ENCODE measurements around the gene EYA3. TPM values are rescaled to one million over a fixed set of nuclear protein-coding genes. Genes with fewer than 3 reads are reported as not detected.

EYA3 gene
- total RNA-seq, 1 experiment from 2014 or later, result 32.7 TPM

DNA sequence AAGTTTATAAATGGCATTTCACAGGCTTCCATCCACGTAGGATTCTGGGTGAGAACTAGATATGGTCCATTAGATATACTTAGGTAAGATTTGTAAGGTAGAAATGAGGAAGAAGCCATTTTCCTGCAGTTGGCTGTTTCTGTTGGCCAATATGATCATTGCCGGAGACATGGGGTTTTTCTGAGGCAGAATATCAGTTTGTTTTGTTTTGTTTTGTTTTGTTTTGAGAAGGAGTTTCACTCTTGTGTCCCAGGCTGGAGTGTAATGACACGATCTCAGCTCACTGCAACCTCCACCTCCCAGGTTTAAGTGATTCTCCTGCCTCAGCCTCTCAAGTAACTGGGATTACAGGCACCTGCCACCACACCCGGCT is 8.7 kb upstream of the EYA3 start:
- no peaks in the 10 kb centered on the region for H3K23me2 ChIP-seq (ENCODE audit: insufficient read length, low read depth, low read length, poor library complexity, severe bottlenecking)
- no peaks in the 10 kb centered on the region for H3K4me1 Mint-ChIP-seq
- H4K8ac ChIP-seq (replicated peaks; ENCODE audit: insufficient read length, low read depth, low read length), result no peak overlapping the region
- no CpG with 5 or more reads among the region's 4 CpGs for WGBS (ENCODE audit: extremely low coverage, insufficient read length, low lambda C conversion rate)
- no peak overlapping the region for H2BK20ac ChIP-seq (ENCODE audit: low read depth, low read length, poor library complexity, severe bottlenecking)
- H3K4me3 Mint-ChIP-seq, result no peak overlapping the region
- H3K27ac ChIP-seq (ENCODE audit: insufficient read length, low read depth, low read length), result no peak overlapping the region
- no peak overlapping the region for H3K23ac ChIP-seq (ENCODE audit: insufficient read length, low read depth, low read length)
- no peak overlapping the region for H3K14ac ChIP-seq (ENCODE audit: insufficient read depth, low read length)
- H2BK5ac ChIP-seq (ENCODE audit: insufficient read length, low read length), result no peak overlapping the region
- no peak overlapping the region for H2BK15ac ChIP-seq (ENCODE audit: low read depth, low read length)
- no peak overlapping the region for H3K56ac ChIP-seq (ENCODE audit: insufficient read length, low read depth, low read length)
- H3K4me2 ChIP-seq (ENCODE audit: insufficient read depth, insufficient read length, low read length), result no peak overlapping the region
- H2AK5ac ChIP-seq (ENCODE audit: insufficient read length, low read length), result no peak overlapping the region
- no peak overlapping the region for H3K4ac ChIP-seq (ENCODE audit: low read depth, low read length)
- no peak overlapping the region for H4K91ac ChIP-seq (ENCODE audit: insufficient read length, low read depth, low read length)
- no peak overlapping the region for H3K18ac ChIP-seq (ENCODE audit: insufficient read length, low read depth, low read length)
- H2BK12ac ChIP-seq (ENCODE audit: insufficient read length, low read depth, low read length), result no peak overlapping the region
- no peak overlapping the region for H2AFZ ChIP-seq (ENCODE audit: low read length)
- peaks cover 3% of the 10 kb centered on the region; the same call in 1 of the 2 replicates for H3K27me3 Mint-ChIP-seq (ENCODE audit: low read depth)
- no peaks in the 10 kb centered on the region for H3K27me3 ChIP-seq (ENCODE audit: insufficient read depth, low read length)
- H4K20me1 ChIP-seq (ENCODE audit: control insufficient read depth, insufficient read depth, insufficient read length), result no peaks in the 10 kb centered on the region
- H3T11ph ChIP-seq (ENCODE audit: low read length), result no peak overlapping the region
- H3K27ac Mint-ChIP-seq, result no peak overlapping the region
- no peaks in the 10 kb centered on the region for H3K9me3 Mint-ChIP-seq
- H3K79me2 ChIP-seq (ENCODE audit: insufficient read depth, low read length), result no peaks in the 10 kb centered on the region
- H3K4me1 ChIP-seq (ENCODE audit: insufficient read depth, low read length), result no peaks in the 10 kb centered on the region
- TF ChIP-seq, protein P1, sequence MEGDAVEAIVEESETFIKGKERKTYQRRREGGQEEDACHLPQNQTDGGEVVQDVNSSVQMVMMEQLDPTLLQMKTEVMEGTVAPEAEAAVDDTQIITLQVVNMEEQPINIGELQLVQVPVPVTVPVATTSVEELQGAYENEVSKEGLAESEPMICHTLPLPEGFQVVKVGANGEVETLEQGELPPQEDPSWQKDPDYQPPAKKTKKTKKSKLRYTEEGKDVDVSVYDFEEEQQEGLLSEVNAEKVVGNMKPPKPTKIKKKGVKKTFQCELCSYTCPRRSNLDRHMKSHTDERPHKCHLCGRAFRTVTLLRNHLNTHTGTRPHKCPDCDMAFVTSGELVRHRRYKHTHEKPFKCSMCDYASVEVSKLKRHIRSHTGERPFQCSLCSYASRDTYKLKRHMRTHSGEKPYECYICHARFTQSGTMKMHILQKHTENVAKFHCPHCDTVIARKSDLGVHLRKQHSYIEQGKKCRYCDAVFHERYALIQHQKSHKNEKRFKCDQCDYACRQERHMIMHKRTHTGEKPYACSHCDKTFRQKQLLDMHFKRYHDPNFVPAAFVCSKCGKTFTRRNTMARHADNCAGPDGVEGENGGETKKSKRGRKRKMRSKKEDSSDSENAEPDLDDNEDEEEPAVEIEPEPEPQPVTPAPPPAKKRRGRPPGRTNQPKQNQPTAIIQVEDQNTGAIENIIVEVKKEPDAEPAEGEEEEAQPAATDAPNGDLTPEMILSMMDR (conservative IDR thresholded peaks at IDR 0.05), result no peak
- H3K9ac ChIP-seq (ENCODE audit: extremely low read depth, insufficient read length, low read length), result no peak overlapping the region
- no peak overlapping the region for H2BK120ac ChIP-seq (ENCODE audit: low read depth, low read length, poor library complexity, severe bottlenecking)
- H3K36me3 Mint-ChIP-seq (ENCODE audit: insufficient read depth in 1 of 3, low read depth in 3 of 3), result no peaks in the 10 kb centered on the region
- H3K79me1 ChIP-seq (ENCODE audit: insufficient read depth, low read depth, low read length, poor library complexity, severe bottlenecking), result no peaks in the 10 kb centered on the region
- H4K5ac ChIP-seq (ENCODE audit: insufficient read length, low read depth, low read length), result no peak overlapping the region
- no peak for DNase-seq
- H3K9me3 ChIP-seq (ENCODE audit: control insufficient read depth, low read depth, low read length), result no peaks in the 10 kb centered on the region

Measured in H9 (cell line).